NOMO-1 treated with DMSO at 0.1 percent for 48 hours (cell line): Measurements from ENCODE around the gene RHO.

Experiments
- DNase-seq: peaks from one replicate; lab custom pipeline; 2025; ENCODE audit not compliant: unreplicated experiment; lab: John Stamatoyannopoulos, UW

The RHO gene

DNA sequence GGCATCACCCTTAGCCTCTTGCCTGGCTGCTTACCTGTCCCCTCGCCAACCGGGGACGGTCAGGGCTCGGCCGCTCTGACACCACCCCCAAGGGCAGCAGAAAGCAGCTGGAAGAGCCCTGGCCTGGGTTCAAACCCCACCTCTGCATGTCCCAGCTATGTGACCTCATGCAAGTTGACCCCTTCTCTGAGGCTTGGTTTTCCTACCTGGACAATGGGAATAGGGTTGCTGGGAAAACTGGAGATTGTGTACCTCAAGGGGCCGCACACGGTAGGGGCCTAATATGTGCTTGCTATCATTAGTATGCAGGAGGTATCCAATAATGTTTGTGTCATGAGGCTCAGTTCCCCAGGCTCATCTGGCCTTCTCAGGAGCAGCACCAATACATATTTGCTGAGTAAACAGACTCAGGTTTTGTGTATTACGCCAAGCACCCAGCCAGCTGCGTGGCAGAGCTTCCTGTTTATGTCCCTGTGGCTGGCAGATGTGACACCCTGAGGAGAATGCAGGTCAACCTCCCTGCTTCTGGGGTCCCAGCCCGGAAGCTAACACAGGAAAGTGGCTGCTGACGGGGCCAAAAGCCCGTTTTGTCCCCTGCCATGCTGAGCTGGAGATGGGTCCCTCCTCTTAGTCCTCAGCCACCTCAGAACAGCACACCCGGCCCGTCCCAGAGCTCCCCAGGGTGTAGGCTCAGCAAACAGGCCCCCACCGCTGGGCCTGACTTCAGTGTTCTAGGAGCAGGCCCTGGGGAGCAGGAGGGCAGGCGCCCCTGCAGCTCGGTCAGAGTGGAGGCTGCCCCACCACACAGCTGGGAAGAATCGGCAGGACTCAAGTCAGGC lies 48.3 kb downstream of the RHO start:
- DNase-seq = peak; percentile 43

DNA sequence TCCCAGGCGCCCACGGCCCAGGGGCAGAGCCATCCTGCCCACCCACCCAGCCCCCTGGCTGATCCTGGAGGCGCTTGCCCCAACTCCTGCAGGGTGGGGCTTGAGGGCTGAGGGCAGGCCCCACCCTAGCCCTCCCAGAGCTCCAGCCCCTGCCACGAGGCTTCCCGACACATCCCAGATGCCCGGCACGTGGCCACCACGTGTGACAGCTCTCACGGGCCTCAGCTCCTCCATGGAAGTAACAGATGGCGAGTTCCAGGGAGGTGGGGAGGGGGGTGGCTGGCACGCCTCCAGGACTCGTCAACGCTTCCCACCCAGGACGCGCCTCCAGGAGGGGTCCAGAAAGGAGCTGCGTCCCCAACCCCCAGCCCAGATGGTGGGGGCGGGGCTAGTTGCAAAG lies 48.9 kb downstream of the RHO start:
- no peak for DNase-seq

DNA sequence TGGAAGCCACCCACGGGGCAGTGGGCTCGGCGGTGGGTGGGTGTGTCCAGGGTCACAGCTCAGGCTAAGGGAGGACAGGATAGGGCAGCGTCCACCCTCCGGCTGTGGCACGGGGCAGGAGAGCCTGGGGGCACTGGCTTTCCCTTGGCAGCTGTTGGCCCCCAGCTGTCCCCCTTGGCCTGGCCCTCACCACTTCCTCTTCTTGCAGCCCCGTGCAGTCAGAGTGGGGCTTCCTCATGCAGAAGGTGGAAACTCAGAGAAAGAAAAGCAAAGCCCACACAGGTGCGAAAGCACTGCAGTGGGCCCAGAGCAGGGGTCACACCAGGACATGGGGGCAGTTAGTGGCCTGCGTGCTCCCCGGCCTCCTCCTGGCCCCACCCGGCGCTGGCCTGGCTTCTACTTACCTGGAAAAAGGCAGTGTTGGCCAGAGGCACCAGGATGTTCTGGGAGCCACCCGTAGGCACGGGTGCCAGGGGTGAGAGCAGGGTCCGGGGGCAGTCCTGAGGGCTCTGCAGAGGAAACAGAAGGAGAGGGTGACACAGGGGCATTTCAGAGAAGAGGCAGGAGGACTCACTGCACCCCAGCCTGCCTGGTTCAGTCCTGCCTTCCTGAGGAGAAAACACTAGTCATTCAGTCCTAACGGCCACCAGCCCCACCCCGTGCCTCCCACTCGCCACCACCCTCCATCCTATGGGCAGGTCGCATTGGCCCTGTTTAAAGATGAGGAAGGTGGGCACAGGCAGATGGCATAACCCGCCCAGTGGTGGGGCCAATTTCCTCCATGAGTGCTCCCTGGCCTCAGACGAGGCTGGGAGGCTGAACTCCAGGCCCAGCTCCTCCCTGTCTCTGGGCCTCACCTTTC lies 49.7 kb downstream of the RHO start:
- peak; percentile 93 for DNase-seq

DNA sequence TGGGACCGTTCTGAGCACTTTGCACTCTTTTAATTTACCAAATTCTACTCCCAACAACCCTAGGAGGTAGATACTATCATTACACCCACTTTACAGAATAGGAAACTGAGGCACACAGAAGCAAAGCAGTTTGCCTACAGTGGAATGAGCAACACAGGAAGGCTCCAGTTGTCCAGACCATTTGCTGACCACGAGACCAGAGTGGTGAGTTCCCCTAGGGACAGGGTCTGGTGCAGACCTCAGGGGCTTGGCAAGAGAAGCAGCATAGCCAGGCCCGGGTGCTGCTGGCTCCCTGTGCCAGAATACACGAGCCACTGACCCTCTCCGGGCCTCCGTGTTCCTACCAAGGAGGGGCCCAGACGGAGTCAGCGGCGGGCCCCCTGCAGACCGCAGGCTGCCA lies 51.6 kb downstream of the RHO start:
- DNase-seq = no peak

DNA sequence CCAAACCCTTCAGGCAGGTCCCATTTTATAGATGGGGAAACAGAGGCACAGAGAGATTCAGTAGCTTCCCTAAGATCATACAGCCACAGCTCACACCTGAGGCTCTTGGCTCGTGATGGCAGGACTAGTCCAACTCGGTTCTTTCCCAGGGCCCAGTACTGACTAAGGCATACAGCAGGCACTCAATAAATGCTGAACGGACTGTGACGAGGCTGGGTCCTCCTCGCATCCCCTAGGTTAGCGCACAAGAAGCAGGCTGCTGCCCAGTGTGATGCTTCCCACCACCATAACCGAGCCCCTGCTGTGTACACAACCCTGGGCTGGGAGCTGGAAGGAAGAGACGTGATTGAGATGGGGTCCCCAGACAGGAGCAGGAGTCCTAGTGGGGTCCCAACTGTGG lies 53.2 kb downstream of the RHO start:
- DNase-seq = no peak

DNA sequence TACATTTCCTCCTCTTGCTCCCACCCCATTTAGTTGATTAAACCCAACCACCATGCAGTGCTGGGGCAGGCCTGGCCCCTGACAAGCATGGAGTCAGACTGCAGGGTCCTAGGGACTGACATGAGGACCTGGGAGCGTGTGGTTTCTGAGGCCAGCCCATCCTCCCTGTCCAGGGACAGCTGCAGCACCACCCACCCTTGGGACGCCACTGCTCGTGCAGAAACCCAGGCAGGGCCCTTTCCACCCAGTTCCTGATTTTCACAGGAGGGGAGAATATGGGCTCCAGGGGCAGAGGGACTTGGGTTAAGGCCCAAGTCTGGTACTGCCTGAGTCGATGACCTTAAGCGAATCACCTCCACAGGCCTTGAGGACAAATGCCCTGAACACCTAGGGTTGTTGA lies 54.4 kb downstream of the RHO start:
- no peak for DNase-seq

DNA sequence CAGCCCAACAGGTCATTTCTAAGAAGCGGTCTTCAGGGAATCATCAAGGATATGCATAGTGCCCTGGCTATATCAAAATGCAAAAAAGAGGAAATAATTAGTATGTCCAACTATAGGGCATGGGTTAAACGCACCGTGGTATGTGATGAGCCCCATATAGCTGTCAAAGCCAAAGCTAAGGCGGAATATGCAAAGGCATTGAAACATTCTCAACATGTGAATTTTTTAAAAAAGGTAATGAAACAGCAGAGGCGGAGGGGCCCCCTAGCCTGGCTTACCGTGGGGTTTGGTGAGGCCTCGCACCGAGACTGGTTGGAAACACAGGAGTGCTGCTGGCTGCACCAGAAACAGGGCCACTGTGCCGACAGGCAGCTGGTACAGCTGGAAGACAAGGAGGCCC lies 54.9 kb downstream of the RHO start:
- no peak for DNase-seq

DNA sequence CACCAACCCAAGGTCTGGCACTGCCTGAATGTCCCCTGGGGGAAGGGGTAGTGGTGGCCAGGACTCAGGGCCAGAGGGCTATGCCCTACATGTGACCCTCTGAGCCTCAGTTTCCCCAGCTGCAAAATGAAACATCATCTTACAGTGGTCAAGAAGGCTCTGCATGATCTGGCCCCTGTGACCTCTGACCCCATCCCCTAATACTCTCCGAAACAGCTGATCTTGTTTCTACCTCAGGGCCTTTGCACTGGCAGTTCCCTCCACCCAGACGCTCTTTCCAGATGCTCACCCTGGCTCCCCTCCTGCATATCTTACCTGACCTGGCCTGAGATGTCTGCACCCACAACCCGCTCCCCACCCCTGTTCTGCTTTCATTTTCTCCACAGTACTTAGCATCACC lies 56.2 kb downstream of the RHO start:
- no peak for DNase-seq
